ENCODE results near the gene ACOX2.

Gene ACOX2

DNA sequence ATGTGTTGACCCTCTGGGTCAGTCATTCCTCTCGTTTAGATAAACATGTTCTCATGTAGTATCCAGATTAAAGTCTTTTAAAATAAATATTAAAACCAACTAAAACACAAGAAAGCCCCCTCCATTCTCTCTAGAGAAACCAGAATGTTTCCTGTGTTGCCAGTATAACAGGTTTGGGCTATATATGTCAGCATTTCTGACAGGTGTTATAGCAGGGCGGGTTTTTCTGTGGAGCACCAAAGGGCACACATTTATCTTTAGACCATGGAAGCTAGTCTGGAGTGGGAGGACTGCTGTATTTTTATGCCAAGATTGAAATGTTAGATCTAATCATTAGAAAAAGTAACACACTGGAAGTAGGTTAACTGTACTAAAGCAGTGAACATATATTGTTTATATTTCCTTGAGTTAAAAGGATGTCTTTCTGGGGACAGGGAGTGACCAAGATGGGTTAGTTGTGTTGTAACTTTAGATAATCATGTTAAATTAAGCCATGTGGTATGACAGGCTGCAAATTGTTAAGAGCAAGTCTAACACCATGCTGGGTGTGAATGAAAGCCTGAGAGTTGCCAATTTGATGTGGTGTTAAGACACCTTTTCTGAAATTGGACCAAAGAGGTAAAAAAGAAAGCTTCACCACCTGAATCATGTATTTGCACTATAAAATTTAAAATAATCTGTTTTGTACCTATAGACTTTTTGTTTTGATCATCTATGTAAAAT lies 29.5 kb downstream of the ACOX2 start:
- no peak for DNase-seq (ENCODE audit: low spot score)

DNA sequence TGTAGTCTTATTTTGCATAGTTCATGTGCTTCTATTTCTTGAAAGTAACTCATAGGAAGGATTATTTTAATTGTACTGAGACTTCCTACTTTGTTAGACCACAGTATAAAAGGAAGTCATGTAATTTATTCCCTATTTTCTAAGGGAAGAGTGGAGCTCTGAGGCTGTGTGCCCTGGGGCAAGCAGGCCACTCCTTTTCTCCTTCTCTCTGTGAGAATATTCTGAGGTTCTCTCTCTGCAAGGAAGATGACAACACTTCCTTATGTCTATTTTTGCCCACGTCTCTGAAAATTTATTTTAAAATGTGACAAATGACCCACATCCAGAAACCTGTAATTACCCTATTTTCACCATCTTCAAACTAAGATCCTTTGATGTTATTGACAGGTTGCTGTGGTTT lies 34.1 kb downstream of the ACOX2 start:
- no peak for DNase-seq (ENCODE audit: low spot score)

DNA sequence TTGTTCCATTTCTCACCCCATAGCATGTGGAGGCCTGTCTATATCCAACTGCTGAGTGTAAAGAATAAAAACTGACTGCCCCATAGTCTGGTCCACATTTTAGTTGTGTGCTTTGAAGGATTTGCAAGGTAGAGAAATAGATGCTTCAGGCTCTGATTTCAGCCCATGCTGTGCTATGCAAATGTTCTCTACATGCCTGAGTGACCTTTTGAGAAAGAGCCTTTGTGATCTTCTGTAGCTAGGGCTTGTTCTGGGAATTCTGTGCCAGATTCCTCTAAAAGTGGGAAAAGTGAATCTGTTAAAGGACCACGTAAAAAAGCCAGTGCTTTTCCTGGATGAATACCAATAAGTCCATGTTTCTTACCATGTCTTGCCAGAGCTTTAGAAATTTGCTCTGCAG lies 39.9 kb downstream of the ACOX2 start:
- DNase-seq (ENCODE audit: low spot score) = no peak

DNA sequence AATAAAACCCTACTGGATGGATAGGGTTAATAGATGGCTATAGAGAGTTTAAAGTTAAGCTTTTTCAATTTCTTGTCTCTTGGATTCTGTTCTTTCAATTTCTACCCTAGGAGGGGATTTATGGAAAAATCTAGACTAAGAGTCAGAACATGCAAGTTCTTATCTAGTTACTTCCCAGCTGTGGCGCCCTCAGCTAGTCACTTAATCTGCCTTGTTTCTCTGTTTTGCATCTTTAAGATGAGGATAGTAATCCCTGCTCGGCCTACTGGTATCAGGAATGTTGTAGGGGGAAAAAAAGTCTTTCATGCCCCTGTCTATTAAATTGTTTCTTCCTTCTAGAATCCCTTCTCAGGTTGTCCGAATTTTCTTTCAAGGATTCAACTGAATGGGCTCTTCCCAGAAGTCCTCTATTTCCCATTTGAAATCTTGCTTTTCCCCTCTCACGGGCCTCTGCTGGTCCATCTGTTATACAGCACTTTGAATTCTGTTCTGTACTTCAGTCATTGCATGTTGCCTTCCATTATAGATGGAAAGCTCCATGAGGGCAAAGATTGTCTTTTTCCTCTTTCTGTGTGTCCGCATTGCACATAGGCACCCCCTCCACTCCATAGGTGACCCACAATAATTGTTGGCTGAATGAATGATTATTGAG lies 40.7 kb downstream of the ACOX2 start:
- DNase-seq (ENCODE audit: low spot score) = no peak

DNA sequence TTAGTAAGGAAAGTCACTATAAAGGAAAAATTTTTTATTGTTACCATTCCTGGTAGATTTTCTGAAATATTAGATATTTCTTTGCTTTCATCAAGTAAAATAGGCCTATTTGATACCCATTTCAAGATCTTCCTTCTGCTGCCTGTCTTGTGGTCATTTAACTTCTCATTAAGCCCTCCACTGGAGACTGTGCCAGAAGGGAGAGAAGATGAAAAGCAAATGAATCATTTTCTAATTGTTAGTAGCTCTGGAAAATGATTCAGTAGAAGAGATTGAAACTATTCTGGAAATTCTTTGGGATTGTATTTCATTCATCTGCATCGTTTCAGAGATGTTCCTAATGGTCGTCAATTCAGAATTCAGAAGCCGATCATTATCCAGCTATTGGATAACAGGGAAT lies 41.9 kb downstream of the ACOX2 start:
- DNase-seq (ENCODE audit: low spot score) = peak; percentile 35

DNA sequence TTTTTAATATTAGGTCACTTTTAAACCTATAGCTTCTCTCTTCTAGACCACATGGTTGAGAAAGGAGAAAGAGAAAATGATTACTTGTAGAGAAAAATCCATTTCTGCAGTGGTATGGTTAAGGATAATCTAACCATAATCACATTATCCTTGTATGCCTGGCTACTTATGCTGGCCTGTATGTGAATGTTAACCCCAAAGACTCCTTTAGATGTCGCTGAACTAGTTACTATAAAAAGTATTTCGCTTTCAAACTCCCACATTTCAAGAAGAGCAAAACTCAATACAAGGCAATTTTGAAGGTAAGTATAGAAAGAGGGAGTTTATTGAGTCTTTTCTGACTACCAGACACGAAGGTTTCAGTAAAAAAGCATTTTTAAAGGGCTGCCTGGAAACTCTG lies 42.9 kb downstream of the ACOX2 start:
- no peak for DNase-seq (ENCODE audit: low spot score)

DNA sequence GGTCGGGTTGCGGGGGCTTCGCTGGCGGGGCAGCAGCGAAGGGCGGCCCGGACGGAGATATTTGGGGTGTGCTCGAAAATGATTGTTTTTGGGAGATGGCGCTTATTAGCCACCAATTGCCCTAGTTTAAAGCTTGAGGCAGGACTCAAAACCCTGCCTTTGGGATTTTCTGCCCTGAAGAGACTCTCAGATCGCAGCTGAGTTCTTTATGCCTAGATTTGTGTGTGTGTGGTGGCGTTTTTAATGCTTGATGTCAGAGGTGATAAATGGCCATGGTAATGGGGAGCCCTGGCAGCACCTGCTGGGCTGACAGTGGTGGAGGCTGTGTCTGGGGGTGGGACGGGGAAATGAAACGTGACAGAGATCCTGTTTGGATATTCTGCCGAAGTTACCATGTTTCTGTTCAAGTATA lies 44.5 kb downstream of the ACOX2 start:
- DNase-seq (ENCODE audit: low spot score) = no peak

DNA sequence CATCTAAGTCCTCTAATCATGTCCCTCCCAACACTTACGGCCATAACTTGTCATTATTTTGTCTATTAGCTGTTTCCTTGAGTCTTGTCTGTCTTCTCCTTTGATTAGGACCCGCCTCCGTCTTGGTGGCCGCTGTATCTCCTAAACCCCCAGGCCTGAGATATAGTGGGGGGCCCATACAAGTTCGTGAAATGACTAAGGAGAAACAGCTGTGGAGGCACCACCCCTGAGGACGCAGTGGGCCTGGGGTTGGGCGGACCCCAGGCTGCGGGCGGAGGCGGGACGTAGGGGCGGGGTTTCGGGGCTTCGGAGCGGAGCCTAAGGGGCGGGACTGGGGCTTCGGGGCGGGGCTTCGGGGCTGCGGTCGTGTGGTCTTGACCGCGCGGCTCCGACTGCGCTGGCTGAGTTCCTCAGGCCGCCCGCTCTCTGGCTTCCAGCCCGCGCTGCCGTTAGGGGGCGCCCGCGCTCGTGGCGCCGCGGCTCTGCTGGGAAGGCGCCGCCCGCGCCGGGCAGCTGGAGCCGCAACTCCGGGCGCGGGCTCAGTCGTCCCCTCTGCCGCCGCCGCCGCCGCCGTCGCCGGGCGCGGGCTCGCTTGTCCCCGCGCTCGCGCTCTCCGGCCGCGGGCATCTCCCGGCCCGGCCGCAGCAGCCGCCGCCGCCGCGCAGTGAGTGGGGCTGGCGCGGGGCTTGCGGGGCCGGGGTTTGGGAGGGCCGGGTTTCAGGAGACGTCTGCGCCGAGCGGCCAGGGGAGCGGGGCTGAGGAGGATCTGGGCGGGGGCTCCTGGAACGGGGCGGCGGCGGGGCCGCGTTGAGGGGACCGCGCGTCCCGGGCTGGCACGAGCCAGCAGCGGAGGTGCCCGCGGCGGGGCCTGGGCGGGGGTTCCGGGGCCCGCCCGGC lies 45.2 kb downstream of the ACOX2 start, which contains the start of gene KCTD6:
KCTD6 (plus strand) TSS at position 591 of the 897 bp plus-strand sequence. CDS start 6,660 bp downstream, outside the sequence.
- peak; percentile 97 for DNase-seq (ENCODE audit: low spot score)

DNA sequence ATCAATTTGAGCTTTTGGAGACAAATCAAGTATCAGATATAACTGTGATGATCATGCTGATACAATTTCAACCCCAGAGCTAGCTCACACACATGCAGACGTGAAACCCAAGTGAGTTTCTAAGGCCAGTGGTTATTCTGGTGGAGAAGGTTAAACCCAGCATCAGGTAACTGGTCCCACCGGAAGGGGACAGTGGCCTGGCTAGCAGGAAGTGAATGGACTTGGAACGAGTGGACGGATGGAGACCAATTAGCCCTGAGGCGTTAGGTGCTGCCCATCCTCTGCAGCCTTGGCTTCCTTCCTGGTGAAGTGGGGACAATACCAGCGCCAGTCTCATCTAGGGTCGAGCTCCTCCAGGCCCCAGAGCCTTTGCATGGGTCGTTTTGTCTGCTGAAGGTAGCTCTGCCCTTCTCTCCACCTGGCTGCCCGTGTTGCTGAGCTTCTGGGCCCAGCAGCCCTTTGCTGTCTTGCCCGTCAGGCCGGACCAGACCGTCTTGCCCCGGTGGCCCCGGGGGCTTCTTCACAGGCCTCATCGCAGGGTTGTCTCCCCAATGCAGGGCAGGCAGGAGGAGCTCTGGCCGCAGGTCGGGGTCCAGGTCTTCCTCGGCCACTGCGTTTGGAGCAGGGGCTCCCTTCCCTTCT lies 46.0 kb downstream of the ACOX2 start:
- DNase-seq (ENCODE audit: low spot score) = no peak

DNA sequence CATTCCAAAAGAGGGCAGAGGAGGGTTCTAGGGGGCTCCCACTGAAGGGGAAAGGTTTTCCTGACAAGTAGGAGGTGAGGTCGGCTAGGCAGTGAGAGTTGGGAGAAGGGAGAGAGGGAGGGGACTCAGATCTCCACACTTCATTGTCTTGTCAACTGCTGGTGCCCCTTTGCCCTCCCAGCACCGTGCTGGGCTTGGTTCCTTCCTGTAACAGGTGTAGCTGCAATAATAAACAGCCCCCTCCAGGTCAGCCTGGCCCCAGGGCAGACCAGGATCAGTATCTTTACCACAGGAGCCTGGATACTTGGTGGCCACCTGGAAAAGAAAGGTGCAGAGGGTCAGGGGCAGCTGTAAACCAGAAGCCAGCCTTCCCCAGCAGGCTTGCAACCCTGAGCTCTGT lies 48.0 kb downstream of the ACOX2 start:
- no peak for DNase-seq (ENCODE audit: low spot score)

DNA sequence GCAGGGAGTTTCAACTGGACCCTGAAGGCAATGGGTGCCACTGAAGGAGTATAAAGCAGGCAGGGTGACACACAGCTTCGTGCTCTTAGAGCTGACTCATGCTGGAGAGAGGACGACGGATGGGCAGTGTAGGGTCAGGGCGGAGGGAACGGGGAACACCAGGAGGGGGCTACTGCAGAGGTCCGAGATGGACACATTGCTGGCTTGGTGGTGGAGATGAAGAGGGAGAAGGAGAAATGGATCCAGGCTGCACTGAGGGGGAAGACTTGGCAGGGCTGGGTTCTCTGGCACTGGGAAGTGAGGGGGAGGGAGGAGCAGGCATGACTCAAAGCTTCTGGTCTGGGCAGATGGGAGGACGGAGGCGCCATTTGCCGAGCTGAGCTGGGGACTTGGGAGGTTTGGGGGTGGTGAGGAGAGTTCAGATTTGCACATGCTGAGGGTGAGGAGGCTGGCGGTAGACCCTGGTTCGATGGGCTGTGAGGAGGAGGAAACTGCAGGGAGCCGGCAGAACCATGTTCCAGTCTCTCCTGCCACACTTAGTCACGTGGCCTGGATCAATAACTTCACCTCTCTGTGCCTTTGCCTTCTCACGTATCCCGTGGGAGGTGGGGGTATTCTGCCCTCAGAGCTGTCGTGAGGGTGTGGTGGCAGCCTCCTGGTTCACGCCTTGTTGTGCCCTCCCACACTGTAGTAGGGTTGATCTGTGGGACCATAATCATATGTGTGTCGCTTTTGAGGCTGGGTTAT lies 49.7 kb downstream of the ACOX2 start:
- DNase-seq (ENCODE audit: low spot score) = peak; percentile 72

DNA sequence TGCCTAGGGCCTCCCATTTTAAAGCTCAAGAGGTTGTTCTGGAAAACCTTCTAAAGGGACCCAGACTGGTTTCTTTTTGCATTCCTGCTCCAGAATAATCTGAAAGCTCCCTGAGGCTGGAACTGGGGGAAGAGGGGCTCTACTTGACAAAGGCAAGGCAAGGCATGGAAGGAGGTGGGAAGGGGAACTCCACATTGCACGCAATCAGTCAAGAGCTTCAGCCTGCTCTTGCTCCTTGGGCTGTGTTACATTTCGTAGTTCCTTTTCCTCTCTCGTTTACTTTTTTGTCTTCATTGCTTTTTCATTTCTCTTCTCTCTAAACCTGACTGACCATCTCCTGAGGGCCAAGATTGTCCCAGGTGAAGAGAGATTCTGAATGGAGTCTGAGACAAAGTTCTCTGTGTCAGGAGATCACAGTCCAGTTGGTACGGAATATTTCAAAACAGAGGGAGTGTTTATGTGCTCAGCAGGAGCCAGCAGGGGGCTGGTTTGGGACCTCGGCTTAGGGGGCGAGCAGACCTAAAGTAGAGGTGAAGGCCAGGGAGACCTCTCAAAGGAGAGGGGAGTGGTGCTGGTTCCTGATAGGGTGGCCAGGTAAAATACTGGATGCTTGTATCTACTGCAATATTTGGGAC lies 51.1 kb downstream of the ACOX2 start:
- no peak for DNase-seq (ENCODE audit: low spot score)

DNA sequence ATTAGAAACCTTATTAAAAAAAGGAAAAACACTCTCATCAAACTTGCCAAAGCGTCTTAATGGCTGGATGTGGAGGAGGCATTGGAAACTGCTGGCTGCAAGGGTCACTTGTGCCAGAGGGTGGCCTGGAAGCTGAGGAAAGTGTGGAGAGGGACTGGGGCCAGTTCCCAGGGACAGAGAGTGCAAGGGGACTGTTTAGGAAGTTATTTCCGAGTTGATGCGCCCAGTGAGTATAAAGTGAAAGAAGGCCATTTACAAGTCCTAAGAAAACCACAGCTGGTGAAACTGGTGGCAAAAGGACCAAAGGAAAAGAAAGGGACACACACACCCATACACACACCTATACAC lies 52.3 kb downstream of the ACOX2 start:
- DNase-seq (ENCODE audit: low spot score) = no peak

DNA sequence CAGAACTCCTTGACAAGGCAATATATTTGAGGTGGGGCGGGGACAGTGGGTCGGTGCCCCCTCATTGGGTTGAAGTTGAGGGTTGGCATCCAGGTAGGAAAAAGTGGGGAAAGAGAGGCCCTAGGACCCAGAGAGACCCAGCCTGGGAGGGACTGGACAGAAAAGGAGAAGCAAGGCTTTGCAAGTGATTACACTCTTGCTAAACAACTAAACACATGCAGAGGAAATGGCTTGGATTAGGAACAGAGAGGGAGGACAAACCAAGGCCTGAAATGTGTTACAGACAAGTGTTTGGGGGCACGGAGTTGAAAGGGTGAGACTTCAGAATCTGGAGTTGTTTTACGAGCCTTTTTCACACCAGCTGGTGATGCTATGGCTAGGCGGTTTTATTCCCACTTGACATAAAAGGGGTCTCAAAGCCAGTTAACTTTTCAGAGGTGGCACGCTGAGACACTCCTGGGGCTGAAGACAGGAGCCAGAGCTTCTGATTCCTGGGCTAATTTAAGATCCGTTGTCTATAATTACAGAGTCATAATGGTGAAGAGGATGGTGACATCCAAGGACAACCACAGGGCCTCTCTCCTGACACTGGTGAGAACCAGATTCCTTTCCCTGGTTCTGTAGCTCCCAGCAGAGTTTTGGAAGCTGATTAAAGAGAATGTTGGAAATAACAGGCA lies 52.8 kb downstream of the ACOX2 start:
- no peak for DNase-seq (ENCODE audit: low spot score)

DNA sequence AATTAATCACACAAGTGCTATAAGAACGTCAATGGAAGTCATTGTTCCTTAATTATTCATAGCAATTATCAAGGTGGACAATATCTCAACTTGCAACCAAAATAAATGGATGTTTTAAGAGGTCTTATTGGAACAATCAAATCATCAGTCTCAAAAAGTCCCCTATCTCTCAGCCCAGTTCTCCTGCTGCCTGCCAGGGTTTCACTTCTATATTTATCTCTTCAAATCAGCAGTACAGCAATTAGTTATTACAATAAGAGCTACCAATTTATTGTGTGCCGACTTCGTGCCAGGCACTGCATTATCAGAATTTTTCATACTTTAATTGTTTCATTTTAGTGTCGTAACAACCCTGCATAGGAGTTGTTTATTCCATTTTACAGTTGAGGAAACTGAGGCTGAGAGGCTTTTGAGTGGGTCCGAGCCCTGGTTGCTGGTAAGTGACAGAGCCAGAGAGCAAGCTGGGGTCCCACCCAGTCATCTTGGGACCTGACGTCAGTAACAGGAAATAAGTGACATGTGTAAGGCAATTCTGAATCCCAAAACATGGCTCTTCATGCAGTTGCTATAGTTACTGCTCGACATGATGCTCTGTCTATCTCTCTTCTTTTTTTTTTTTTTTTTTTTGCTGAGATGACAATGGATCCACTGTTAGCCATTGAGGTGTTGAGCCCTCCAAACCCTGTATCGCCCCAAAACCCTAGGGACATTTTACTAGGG lies 53.9 kb downstream of the ACOX2 start:
- no peak for DNase-seq (ENCODE audit: low spot score)

DNA sequence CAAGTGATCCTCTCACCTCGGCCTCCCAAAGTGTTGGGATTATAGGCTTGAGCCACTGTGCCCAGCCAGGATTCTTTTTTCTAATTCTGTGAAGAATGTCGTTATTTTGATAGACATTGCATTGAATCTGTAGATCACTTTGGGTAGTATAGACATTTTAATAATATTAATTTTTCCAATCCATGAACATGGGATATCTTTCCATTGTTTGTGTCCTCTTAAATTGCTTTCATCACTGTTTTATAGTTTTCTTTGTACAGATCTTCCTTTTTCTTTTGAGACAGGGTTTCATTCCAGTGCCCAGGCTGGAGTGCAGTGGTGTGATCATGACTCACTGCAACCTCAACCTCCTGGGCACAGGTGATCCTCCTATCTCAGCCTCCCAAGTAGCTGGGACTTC lies 56.7 kb downstream of the ACOX2 start:
- DNase-seq (ENCODE audit: low spot score) = no peak

DNA sequence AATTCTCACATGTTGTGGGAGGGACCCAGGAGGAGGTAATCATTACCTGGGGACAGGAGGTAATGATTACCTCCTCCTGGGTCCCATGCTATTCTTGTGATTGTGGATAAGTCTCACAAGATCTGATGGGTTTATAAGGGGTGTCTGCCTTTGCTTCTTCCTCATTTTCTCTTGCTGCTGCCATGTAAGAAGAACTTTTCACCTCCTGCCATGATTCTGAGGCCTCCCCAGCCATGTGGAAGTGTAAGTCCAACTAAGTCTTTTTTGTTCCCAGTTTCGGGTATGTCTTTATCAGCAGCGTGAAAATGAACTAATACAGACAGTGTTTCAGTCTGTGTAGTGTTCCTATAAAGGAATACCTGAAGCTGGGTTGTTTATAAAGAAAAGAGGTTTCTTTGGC lies 58.2 kb downstream of the ACOX2 start:
- DNase-seq (ENCODE audit: low spot score) = no peak

DNA sequence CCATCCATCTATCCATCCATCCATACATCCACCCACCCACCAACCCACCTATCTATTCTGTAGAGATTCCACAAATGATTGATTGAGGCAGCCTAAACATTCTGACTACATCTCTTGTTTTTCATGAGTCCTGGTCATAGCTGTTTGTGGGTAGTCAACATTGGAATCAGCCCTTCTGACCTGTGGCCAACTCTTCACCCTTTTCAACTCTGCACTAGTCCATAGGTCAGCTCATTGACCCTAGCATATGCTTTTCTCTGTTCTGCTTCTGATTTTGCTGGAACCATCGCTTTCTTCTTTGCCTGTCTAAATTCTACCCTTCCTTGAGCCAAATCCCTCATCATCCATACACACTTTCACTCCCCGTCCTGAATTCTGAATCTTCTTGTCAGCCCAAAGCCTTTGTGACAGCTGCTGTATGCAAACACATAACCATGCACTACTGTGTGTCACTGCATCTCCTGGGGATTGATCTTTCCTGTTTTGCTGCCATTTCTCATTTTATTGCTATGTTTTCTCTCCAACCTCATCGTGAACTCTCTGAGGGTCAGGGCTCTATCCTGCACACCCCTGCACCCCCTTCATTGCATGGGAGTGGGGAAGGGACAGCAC lies 61.9 kb downstream of the ACOX2 start:
- DNase-seq (ENCODE audit: low spot score) = no peak

DNA sequence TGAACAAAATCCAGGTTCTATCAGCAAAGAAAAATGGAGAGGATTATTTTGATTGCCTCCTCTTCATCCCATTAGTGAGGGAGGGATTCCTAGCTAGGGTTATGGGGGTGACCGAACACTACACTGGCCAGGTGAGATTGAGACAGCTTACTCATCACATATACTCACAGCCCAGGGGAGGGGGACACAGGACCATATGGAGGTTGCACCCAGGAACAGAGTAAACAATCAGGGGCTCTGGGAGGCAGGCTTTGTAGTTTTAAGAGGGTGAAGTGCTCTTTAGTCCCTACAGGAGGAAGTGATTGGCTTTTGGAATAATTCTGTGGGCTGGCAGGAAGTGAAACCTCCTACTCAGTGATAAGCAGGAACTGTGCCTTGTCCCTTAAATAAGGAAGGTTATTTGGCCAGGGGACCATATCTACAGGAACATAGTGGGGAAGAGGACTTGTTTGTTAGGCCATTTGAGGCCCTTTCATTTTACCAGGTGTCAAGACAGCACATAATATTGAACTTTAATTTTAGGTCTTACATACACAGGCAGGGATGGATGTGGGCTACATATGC lies 62.6 kb downstream of the ACOX2 start:
- DNase-seq (ENCODE audit: low spot score) = no peak
